ENCODE data around the gene DCST1. TPM values are rescaled to one million over a fixed set of nuclear protein-coding genes. Genes with fewer than 3 reads are reported as not detected.

Gene DCST1
- total and polyA plus RNA-seq, 2 donors (not counting 1 experiment from before 2014, with no cell fraction given), result not detected

GRCh38 chr1:155003766-155004351 lies 29.8 kb upstream of the DCST1 start:
- H3K4me3 ChIP-seq (replicated peaks in 1 of 4; ENCODE audit: control extremely low read depth in 1 of 4, insufficient read depth in 1 of 4, low read depth in 3 of 4, low read length in 4 of 4), result peak overlapping the region; percentile 83 to 96 (median 91)
- no peaks in the 10 kb centered on the region for H3K27me3 ChIP-seq (ENCODE audit: control insufficient read depth, insufficient read depth, low read length)
- DNase-seq (ENCODE audit: low read depth in 2 of 2), result peak; percentile 59 to 61
- H3K4me1 ChIP-seq (ENCODE audit: control insufficient read depth, extremely low read depth, insufficient read depth, low read length), result peaks cover 26% of the 10 kb centered on the region
- no peaks in the 10 kb centered on the region for H4K20me1 ChIP-seq (ENCODE audit: control insufficient read depth, extremely low read depth, insufficient read depth, low read length)
- H3K9ac ChIP-seq (ENCODE audit: insufficient read depth, low read length), result peak overlapping the region; percentile 62
- TF ChIP-seq CTCF (conservative IDR thresholded peaks at IDR 0.05 in 1 of 2, IDR thresholded peaks at IDR 0.05 in 1 of 2; ENCODE audit: low read depth in 1 of 2, low read length in 2 of 2), result no peak
- no peak for TF ChIP-seq EZH2 (IDR thresholded peaks at IDR 0.05; ENCODE audit: low read length, missing control alignments)
- peak overlapping the region; percentile 84 for H3K27ac ChIP-seq (ENCODE audit: insufficient read depth, low read length)
- peaks cover 16% of the 10 kb centered on the region for H3K79me2 ChIP-seq (ENCODE audit: control insufficient read depth, insufficient read depth, low read length)
- H3K4me2 ChIP-seq (ENCODE audit: extremely low read depth, insufficient read depth, low read length), result peak overlapping the region; percentile 88
- H2AFZ ChIP-seq (ENCODE audit: low read length), result no peak overlapping the region
- H3K36me3 ChIP-seq (ENCODE audit: control insufficient read depth, insufficient read depth, low read length), result no peaks in the 10 kb centered on the region
- H3K9me3 ChIP-seq (ENCODE audit: control insufficient read depth, insufficient read depth, low read depth, low read length), result no peaks in the 10 kb centered on the region

GRCh38 chr1:155004352-155005075 lies 29.1 kb upstream of the DCST1 start:
- Histone ChIP-seq H3K36me3 (ENCODE audit: control insufficient read depth, insufficient read depth, low read length) (no peaks in the 10 kb centered on the region), H4K20me1 (ENCODE audit: control insufficient read depth, extremely low read depth, insufficient read depth, low read length) (no peaks in the 10 kb centered on the region), H3K4me3 (replicated peaks in 1 of 4; ENCODE audit: control extremely low read depth in 1 of 4, insufficient read depth in 1 of 4, low read depth in 3 of 4, low read length in 4 of 4) (peak overlapping the region; percentile 74 to 96 (median 86)), H3K4me2 (ENCODE audit: extremely low read depth, insufficient read depth, low read length) (peak overlapping the region; percentile 88), H2AFZ (ENCODE audit: low read length) (no peak overlapping the region), H3K27me3 (ENCODE audit: control insufficient read depth, insufficient read depth, low read length) (no peaks in the 10 kb centered on the region), H3K9ac (ENCODE audit: insufficient read depth, low read length) (peak overlapping the region; percentile 36), H3K79me2 (ENCODE audit: control insufficient read depth, insufficient read depth, low read length) (peaks cover 16% of the 10 kb centered on the region), H3K9me3 (ENCODE audit: control insufficient read depth, insufficient read depth, low read depth, low read length) (no peaks in the 10 kb centered on the region), H3K27ac (ENCODE audit: insufficient read depth, low read length) (peak overlapping the region; percentile 84), H3K4me1 (ENCODE audit: control insufficient read depth, extremely low read depth, insufficient read depth, low read length) (peaks cover 24% of the 10 kb centered on the region)
- no peak for TF ChIP-seq EZH2 (IDR thresholded peaks at IDR 0.05; ENCODE audit: low read length, missing control alignments)
- TF ChIP-seq CTCF (conservative IDR thresholded peaks at IDR 0.05 in 1 of 2, IDR thresholded peaks at IDR 0.05 in 1 of 2; ENCODE audit: low read depth in 1 of 2, low read length in 2 of 2), result no peak
- peak in 1 of 2 donors; percentile 41 for DNase-seq (ENCODE audit: low read depth in 2 of 2)

GRCh38 chr1:155005076-155006011 lies 28.3 kb upstream of the DCST1 start:
- DNase-seq (ENCODE audit: low read depth in 2 of 2), result peak; percentile 27 to 37
- H3K4me3 ChIP-seq (replicated peaks in 1 of 4; ENCODE audit: control extremely low read depth in 1 of 4, insufficient read depth in 1 of 4, low read depth in 3 of 4, low read length in 4 of 4), result peak overlapping the region in 1 of 4 experiments; percentile 14
- H3K4me2 ChIP-seq (ENCODE audit: extremely low read depth, insufficient read depth, low read length), result no peak overlapping the region

More at GRCh38 chr1:155005076-155006011, 28.3 kb upstream of the DCST1 start:
- Histone ChIP-seq H4K20me1 (ENCODE audit: control insufficient read depth, extremely low read depth, insufficient read depth, low read length) (no peaks in the 10 kb centered on the region), H3K27me3 (ENCODE audit: control insufficient read depth, insufficient read depth, low read length) (no peaks in the 10 kb centered on the region), H3K79me2 (ENCODE audit: control insufficient read depth, insufficient read depth, low read length) (peaks cover 16% of the 10 kb centered on the region), H3K4me1 (ENCODE audit: control insufficient read depth, extremely low read depth, insufficient read depth, low read length) (peaks cover 15% of the 10 kb centered on the region), H2AFZ (ENCODE audit: low read length) (no peak overlapping the region), H3K9me3 (ENCODE audit: control insufficient read depth, insufficient read depth, low read depth, low read length) (no peaks in the 10 kb centered on the region), H3K9ac (ENCODE audit: insufficient read depth, low read length) (no peak overlapping the region), H3K36me3 (ENCODE audit: control insufficient read depth, insufficient read depth, low read length) (no peaks in the 10 kb centered on the region), H3K27ac (ENCODE audit: insufficient read depth, low read length) (no peak overlapping the region)
- TF ChIP-seq EZH2 (IDR thresholded peaks at IDR 0.05; ENCODE audit: low read length, missing control alignments), result no peak
- no peak for TF ChIP-seq CTCF (conservative IDR thresholded peaks at IDR 0.05 in 1 of 2, IDR thresholded peaks at IDR 0.05 in 1 of 2; ENCODE audit: low read depth in 1 of 2, low read length in 2 of 2)
